Measurements from ENCODE around the gene CNPY4.

The CNPY4 gene

DNA sequence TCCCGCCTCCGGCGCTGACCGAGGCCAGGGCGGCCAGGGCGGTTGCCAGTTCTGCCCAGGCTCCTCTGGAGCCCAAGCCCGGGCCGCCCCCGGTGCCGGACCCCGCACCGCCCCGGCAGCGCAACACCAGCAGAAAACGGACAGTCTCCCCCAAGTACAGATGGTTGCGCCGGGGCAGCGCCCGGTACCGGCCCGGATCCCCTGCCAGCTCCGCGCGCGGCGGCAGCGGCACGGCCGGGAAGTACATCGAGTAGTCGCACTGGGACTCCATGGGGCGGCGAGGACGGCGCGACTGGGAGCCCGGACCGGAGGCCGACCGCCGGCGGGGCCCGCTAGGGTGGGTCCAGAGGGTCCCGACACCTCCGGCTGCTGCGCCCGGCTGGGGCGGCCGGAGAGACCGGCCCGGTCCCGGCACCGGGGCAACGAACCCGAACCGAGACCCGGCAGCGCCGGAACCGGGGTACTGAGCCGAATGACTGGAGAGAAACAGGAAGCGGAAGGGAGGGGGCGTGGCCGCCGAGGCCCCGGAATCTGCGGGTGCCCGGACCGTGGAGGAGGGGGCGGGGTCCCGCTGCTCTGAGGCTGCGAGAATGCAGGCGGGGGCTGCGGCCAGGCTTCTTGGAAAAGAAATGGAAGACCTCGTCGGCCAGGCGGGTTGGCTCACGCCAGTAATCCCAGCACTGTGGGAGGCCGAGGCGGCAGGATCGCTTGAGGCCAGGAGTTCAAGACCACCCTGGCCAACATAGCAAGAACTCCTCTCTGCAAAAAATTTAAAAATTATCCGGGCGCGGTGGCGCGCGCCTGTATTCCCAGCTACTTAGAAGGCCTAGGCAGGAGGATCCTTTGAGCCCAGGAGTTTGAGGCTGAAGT is 39.0 kb downstream of the CNPY4 start, which contains the start of gene TRAPPC14:
Gene TRAPPC14 (minus strand): TSS at position 495 of the 870 bp plus-strand sequence. CDS start 224 bp downstream, at position 271.
- DNase-seq (ENCODE audit: extremely low read depth, low read depth) = no peak
- TF ChIP-seq, protein P1, sequence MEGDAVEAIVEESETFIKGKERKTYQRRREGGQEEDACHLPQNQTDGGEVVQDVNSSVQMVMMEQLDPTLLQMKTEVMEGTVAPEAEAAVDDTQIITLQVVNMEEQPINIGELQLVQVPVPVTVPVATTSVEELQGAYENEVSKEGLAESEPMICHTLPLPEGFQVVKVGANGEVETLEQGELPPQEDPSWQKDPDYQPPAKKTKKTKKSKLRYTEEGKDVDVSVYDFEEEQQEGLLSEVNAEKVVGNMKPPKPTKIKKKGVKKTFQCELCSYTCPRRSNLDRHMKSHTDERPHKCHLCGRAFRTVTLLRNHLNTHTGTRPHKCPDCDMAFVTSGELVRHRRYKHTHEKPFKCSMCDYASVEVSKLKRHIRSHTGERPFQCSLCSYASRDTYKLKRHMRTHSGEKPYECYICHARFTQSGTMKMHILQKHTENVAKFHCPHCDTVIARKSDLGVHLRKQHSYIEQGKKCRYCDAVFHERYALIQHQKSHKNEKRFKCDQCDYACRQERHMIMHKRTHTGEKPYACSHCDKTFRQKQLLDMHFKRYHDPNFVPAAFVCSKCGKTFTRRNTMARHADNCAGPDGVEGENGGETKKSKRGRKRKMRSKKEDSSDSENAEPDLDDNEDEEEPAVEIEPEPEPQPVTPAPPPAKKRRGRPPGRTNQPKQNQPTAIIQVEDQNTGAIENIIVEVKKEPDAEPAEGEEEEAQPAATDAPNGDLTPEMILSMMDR (IDR thresholded peaks at IDR 0.05; ENCODE audit: low read depth, low read length) = no peak

DNA sequence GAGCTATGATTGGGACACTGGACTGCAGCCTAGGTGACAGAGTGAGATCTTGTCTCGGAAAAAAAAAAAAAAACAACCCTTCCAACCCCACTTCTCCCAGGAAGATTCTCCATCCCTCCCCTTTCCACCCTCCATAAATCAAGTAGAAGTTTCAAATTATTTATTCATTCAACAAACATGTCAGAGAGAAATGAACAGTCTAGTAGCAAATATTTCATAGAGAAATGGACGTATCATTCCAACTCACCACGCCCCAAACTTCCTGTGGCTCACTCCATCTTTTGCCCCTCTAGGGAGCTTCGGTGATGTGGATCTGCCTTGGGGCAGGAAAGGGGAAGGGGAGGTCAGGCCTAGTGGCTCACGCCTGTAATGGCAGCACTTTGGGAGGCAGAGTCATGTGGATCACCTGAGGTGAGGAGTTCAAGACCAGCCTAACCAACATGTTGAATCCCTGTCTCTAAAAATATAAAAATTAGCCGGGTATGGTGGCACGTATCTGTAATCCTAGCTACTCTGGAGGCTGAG is 39.7 kb downstream of the CNPY4 start:
- TF ChIP-seq, protein P1 (IDR thresholded peaks at IDR 0.05; ENCODE audit: low read depth, low read length) = no peak
- no peak for DNase-seq (ENCODE audit: extremely low read depth, low read depth)

DNA sequence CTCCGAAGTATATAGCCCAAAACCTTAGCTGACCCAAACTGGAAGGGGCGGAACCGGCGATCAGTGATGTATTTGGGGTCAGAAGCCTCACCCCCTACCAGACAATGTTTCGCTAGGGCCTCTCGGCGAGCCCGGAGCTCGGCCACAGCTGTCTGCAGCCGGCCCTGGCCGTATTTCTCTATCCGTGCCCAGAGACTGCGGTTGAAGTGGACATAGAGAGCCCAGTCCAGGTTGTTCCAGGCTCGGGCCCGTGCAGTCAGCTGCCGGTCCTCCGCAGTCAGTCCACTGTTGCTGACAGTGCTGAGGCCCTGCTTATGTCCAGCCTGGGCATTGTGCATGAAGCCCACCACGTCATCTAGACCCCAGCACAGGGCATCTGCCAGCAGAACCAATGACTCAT is 40.6 kb downstream of the CNPY4 start:
- TF ChIP-seq, protein P1 (IDR thresholded peaks at IDR 0.05; ENCODE audit: low read depth, low read length) = no peak

DNA sequence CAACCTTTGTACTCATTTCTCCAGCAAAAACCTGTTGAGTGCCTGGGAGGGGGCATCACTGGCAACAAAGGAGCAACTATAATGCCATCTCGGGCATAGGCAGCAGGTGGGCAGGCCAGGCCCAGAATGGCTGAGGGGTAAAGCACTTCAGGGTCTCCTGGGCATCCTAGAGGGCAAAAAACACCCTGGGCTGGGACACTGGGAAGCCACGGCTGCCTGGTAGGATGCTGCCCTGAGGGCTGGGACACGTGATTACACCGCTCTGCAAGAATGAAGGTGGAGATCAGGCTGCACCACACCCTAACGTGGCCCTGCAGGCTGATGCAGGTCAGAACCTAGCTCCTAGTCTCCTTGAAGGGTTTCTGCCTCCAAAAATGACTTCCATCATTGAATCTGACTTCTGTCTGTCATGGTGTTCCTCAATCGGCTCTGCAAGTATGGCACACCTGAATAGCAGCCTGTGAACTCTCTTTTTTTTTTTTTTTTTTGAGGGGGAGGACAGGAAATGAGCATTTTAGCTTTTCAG is 43.6 kb downstream of the CNPY4 start:
- TF ChIP-seq, protein P1 (IDR thresholded peaks at IDR 0.05; ENCODE audit: low read depth, low read length) = no peak
- no peak for DNase-seq (ENCODE audit: extremely low read depth, low read depth)

More for the DNA sequence above, 40.6 kb downstream of the CNPY4 start:
- no peak for DNase-seq (ENCODE audit: extremely low read depth, low read depth)

DNA sequence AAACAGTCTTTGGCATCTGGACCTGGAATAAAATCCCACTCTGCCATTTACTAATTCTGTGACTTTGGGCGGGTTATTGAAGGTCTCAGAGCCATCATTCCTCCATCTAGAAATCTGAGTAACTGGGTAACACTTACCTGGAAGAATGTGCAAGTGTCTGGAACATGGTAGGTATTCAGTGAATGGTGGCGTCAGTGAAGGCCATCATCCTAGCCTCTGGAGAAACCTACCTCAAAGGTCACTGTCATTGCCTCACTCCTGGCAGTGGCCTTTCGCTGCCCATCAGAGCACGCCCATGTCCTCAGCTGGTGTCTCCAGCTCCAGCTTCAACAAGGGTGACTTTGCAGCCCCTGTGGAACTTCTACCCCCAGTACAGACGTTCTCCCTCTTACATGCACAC is 44.4 kb downstream of the CNPY4 start:
- TF ChIP-seq, protein P1 (IDR thresholded peaks at IDR 0.05; ENCODE audit: low read depth, low read length) = no peak
- DNase-seq (ENCODE audit: extremely low read depth, low read depth) = no peak

DNA sequence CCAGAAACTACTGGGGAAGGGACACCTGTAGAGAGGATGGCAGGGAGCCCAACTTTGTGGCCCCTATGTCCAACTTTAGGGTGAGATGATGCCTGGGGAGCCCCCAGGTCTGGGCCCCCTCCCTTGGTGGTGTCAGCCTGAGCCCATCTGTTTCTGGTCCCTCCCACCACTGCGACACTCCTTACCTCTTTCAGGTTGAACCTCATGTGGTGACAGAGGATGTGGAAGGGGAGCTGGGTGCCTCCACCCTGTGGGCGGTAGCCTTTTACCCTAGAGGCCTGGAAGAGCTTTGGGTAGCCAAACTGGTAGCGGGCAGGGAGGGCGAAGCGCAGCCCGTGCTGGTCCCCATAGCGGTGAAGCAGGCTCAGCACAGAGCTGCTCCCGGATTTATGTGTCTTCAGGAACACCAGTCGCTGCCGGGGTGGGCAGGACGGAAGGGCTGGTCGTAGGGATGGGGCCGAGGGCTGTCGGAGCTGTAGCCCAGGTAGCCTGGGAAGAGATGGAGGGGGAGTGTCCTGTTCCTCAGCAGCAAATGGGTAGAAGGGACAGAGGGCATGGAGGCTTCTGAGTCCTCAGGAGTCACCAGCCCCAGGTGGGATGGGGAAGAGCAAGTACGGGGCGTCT is 47.0 kb downstream of the CNPY4 start:
- TF ChIP-seq, protein P1 (IDR thresholded peaks at IDR 0.05; ENCODE audit: low read depth, low read length) = no peak

More for the DNA sequence above, 47.0 kb downstream of the CNPY4 start:
- DNase-seq (ENCODE audit: extremely low read depth, low read depth) = no peak

Measured in AG09319 (cell line).